OCI-LY1 (cell line): ENCODE results near the gene DCBLD2.

Experiments used
- H2AFZ ChIP-seq: fragments of 200-600 bp; sonication (generic), shearing (Covaris generic); 2 replicates; pipeline ENCODE4 v1.6.0; 2014; ENCODE audit warnings: antibody characterized with exemption, mild to moderate bottlenecking, low read length
- H3F3A ChIP-seq: fragments of 200-600 bp; sonication (generic), shearing (Covaris generic); 2 replicates; pipeline ENCODE4 v1.6.0; 2014; ENCODE audit warnings: mild to moderate bottlenecking, antibody characterized with exemption, low read length, moderate library complexity; ENCODE audit not compliant: insufficient read depth
- H3K27ac ChIP-seq: fragments of 200-600 bp; sonication (generic); 2 replicates; pipeline ENCODE4 v1.5.1; 2014; ENCODE audit warnings: low read length, mixed run types, mild to moderate bottlenecking, low read depth; ENCODE audit not compliant: poor library complexity, severe bottlenecking
- H3K27me3 ChIP-seq: fragments of 200-600 bp; sonication (generic); 2 replicates; pipeline ENCODE4 v1.6.0; 2014; ENCODE audit warnings: antibody characterized with exemption, mild to moderate bottlenecking, low read length, moderate library complexity; ENCODE audit not compliant: insufficient read depth
- H3K36me3 ChIP-seq: fragments of 200-600 bp; sonication (generic); 2 replicates; pipeline ENCODE4 v1.6.1; 2014; ENCODE audit warnings: mild to moderate bottlenecking, antibody characterized with exemption, low read length, moderate library complexity, mixed read lengths; ENCODE audit not compliant: insufficient read depth
- H3K4me1 ChIP-seq: fragments of 200-600 bp; sonication (generic); 2 replicates; pipeline ENCODE4 v1.5.1; 2014; ENCODE audit warnings: mild to moderate bottlenecking, low read length, moderate library complexity; ENCODE audit not compliant: insufficient read depth, severe bottlenecking
- H3K4me2 ChIP-seq: fragments of 200-600 bp; sonication (generic), shearing (Covaris generic); 2 replicates; pipeline ENCODE4 v1.6.1; 2014; ENCODE audit warnings: low read length
- H3K4me3 ChIP-seq: fragments of 200-600 bp; sonication (generic); 2 replicates; pipeline ENCODE4 v1.5.1; 2014; ENCODE audit warnings: low read length, low read depth, mild to moderate bottlenecking, mixed read lengths; ENCODE audit not compliant: poor library complexity, severe bottlenecking
- H3K79me2 ChIP-seq: fragments of 200-600 bp; shearing (Covaris generic); 2 replicates; pipeline ENCODE4 v1.6.1; 2016; ENCODE audit warnings: mixed run types, low read length, mixed read lengths; ENCODE audit not compliant: insufficient read depth
- H3K9ac ChIP-seq: fragments of 200-600 bp; sonication (generic), shearing (Covaris generic); 2 replicates; pipeline ENCODE4 v1.6.1; 2014; ENCODE audit warnings: mild to moderate bottlenecking, low read length, mixed read lengths
- H3K9me2 ChIP-seq: fragments of 200-600 bp; sonication (generic), shearing (Covaris generic); 2 replicates; pipeline ENCODE4 v1.6.1; 2014; ENCODE audit warnings: low read depth, mild to moderate bottlenecking, low read length, mixed read lengths
- H3K9me3 ChIP-seq: fragments of 200-600 bp; shearing (Covaris generic); 2 replicates; pipeline ENCODE4 v1.6.1; 2014; ENCODE audit warnings: low read length, mixed read lengths
- H4K20me1 ChIP-seq: fragments of 200-600 bp; sonication (generic), shearing (Covaris generic); 2 replicates; pipeline ENCODE4 v1.6.0; 2016; ENCODE audit warnings: mild to moderate bottlenecking, low read length; ENCODE audit not compliant: insufficient read depth
- EZH2 ChIP-seq: fragments of 200-600 bp; sonication (generic), shearing (Covaris generic); IDR thresholded peaks from 2 replicates; pipeline ENCODE4 v1.8.0; 2017; ENCODE audit warnings: borderline replicate concordance, mixed run types, mild to moderate bottlenecking, antibody characterized with exemption, low read length, moderate library complexity, mixed read lengths
- TF ChIP-seq, protein P1 (sequence below): fragments of 200-600 bp; sonication (generic), shearing (Covaris generic); IDR thresholded peaks from 2 replicates; pipeline ENCODE4 v1.5.1; 2017; ENCODE audit warnings: mild to moderate bottlenecking, antibody characterized with exemption, low read length, moderate library complexity, mixed read lengths

Gene DCBLD2

DNA sequence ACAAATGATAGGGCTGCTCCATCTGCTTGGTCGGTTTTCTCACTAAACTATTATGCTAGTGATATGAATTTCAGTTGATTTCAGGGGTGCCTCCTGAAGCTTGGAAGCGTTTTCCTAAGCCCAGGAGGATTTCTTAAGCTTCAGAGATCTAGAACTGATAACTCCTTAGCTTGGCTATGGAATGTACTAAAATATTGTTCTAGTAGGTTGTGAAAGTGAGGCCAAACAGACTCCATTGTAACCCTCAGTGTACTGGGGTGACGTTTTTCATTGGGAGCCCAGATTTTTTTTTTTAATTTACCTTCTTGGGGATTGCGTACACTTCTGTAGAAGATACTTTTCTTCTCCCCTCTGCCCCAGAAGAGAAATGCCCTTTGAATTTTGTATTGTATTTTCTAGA is 155.4 kb downstream of the DCBLD2 start:
- H3K9me3 ChIP-seq, result no peaks in the 10 kb centered on the region
- H3K27me3 ChIP-seq, result no peaks in the 10 kb centered on the region
- H3K27ac ChIP-seq, result no peak overlapping the region
- no peaks in the 10 kb centered on the region for H3K79me2 ChIP-seq
- H3K4me2 ChIP-seq, result no peak overlapping the region
- no peak overlapping the region for H3K9ac ChIP-seq
- H3K4me1 ChIP-seq, result no peaks in the 10 kb centered on the region
- no peaks in the 10 kb centered on the region for H4K20me1 ChIP-seq
- no peaks in the 10 kb centered on the region for H3F3A ChIP-seq
- H2AFZ ChIP-seq, result no peak overlapping the region
- H3K9me2 ChIP-seq, result no peaks in the 10 kb centered on the region
- TF ChIP-seq, protein P1, sequence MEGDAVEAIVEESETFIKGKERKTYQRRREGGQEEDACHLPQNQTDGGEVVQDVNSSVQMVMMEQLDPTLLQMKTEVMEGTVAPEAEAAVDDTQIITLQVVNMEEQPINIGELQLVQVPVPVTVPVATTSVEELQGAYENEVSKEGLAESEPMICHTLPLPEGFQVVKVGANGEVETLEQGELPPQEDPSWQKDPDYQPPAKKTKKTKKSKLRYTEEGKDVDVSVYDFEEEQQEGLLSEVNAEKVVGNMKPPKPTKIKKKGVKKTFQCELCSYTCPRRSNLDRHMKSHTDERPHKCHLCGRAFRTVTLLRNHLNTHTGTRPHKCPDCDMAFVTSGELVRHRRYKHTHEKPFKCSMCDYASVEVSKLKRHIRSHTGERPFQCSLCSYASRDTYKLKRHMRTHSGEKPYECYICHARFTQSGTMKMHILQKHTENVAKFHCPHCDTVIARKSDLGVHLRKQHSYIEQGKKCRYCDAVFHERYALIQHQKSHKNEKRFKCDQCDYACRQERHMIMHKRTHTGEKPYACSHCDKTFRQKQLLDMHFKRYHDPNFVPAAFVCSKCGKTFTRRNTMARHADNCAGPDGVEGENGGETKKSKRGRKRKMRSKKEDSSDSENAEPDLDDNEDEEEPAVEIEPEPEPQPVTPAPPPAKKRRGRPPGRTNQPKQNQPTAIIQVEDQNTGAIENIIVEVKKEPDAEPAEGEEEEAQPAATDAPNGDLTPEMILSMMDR, result no peak
- TF ChIP-seq EZH2, result no peak
- H3K36me3 ChIP-seq, result no peaks in the 10 kb centered on the region
- H3K4me3 ChIP-seq, result no peak overlapping the region
